Activated T-helper 1 cell treated with anti-CD3 and anti-CD28 coated beads, Interleukin-2, amount 50 U/mL, for 16 hours (primary cell): ENCODE measurements around the gene DGKI.

Experiments used
- DNase-seq, 2 donors: peaks; one replicate each; pipeline ENCODE4 v3.0.0-alpha.2; 2020; ENCODE audit warnings: low read depth in 1 of 2, low spot score in 1 of 2

Gene DGKI

DNA sequence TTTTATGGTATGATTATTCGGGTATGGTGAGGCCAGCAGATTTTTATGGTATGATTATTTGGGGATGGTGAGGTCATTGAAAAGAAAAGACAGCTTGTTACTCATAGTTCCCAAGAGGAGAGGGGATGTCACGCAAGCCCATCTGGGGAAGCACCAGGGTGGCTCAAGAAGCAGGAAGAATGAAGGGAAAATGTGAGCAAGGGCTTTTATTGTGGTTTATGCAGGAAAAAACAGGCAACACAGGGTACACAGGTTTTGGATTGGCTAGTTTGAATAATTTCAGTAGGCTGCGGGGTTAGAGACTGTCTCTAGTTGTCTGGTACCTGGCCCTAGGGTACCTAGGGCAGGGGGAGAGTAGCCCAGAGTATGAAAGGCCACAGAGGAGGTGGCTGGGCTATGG is 26.8 kb upstream of the DGKI start:
- no peak for DNase-seq

DNA sequence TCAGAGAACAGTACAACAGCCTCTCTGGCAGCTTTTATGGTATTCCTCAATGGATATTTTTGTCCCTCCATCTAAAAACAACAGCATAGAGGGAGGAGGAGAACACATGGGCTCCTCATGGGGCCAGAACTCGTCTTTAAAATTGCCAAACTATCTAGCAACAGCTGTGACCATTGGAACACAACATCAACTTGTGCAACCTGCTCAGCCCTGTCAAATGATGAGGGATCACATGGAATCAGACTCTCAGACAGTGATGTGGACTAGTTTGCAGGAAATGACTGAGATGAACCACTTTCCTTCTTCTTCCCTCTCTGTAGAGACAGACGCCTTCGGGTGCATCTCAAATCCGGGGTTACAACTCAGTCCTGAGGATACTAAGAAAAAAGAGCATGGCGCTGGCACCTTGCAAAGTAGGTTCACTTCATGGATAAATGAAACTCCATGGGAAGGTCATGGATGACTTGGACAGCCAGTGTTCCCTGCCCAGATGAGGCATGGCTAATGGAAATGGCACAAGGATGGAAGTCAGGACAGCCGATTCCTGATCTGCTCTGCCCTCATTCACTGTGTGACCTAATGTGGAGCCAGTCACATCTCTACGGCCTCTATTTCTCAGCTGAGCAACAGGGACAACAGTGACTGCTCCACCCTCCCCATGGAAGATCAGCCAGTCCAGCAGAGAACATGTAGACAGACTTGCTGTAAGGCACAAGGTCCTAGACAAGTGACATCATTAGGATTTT is 24.6 kb upstream of the DGKI start:
- DNase-seq: no peak

DNA sequence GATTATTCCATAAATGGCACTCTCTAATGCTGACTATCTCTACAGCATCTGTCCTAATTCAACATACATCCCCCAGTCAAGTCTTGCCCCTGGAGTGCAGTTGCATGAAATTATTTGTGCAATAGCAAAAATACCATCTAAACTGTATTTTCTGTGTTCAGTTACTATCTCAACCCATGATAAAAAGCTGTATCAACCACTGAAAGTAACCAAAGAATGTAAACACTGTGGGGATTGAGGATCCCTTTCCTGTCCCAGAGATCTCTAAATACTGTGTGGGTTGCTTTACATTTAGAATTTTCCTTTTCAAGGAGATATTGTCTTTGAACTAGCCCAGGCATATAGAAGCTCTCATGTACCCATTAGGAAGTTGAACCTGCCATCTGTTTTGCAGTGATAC is 23.9 kb upstream of the DGKI start:
- DNase-seq: no peak

DNA sequence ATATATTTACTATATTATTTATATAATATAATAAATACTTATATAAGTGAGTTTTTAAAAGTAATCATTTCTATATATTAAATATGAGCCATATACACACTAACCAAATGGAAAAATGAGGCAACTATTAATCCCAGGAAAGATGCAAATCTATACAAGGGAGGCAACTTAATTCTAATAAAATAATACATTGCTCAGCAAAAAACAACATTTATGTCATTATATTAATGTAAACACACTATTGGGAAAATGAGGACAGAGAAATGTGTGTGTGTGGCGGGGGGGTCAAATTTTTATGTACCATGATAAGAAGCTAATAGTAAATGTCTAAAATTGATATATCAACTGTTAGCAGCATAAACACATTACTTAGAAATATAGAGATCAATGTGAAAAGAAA is 23.3 kb upstream of the DGKI start:
- DNase-seq: no peak

DNA sequence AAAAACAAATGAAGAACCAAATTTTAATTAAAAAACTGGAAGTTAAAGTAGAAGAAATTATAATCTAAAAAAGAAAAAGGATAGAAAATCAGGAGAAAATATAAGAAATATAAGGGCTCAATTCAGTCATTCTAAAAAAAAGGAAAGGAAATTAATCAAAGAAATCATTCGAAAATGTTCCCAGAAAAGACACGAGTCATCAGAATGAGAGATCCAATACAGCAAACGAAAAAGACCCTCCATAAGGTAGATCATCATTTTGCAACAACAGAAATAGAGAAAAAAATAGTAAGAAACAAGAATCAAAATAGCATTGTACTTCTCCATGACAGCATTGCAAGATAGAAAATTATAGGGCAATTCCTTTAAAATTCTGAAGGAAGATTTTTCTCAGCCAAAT is 22.5 kb upstream of the DGKI start:
- no peak for DNase-seq

DNA sequence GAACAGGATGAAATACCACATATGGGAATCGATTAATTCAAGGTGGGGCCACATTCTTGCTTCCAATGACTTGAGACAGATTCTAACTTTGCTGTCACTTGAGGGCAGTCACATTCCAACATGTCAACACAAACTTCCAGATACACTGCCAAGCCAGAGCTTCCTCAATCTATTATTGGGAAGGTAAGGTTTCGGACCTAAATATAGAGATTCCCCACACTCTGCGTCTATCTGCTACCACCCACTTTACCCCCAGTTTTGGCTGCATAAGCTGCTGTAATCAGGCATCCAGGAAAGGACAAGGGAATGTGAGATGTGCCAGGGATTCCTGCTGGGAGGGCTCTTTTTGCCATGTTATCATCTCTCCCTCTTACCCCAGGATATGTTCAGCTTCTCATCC is 20.5 kb upstream of the DGKI start:
- no peak for DNase-seq

DNA sequence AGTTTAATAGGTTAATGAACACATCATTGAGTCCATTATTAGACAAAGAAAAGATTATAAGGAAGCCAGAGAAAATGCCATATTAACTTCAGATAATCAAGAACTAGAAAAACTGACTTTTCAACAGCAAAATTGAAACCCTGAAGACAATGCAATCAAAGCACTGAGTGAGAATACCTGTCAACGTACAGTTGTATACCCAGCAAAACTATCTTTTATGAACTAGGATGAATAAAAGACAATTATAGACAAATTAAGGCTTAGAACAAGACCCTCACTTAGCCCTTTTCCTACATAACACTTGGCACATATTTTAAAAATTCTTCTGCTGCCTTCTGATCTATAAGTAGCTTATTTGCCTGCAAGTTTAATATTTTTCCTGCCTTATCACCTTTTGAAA is 19.0 kb upstream of the DGKI start:
- no peak for DNase-seq

DNA sequence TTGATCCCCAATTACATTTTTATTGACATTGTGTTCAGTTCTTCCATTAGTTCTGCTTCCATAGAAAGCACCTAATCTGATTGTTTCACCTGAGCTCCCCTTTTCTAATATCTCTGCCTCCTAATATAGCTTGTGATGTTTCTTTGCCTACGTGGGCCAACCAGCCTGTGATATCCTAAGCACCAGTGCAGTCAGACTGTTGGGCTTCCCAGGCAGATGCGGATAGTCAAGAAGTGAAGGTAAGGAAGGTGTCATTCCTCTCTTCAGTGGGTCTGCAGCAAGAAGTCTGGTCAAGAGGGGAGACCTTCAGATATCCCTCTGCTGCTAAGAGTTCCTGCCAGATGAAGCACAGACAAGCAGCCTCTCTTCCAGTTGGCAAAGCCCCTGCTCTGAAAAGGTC is 16.2 kb upstream of the DGKI start:
- no peak for DNase-seq

DNA sequence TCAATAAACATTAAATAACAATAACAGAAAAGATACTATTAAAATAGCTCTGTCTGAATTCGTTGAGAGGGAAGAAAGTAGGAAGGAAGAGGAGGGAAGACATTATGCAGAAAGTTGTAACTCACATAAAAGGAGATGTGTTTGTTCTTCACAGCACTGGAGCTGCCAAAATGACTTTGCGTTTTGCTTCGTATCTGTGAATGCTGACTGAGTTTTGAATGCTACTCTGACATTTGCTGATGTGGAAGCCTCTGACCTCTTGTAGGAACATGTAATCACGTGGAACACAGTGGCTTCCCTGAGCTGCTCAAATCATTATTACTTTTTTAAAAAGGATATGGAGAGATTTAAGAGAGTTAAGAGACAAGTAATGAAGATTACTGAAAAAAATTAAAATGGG is 15.6 kb upstream of the DGKI start:
- DNase-seq: no peak

DNA sequence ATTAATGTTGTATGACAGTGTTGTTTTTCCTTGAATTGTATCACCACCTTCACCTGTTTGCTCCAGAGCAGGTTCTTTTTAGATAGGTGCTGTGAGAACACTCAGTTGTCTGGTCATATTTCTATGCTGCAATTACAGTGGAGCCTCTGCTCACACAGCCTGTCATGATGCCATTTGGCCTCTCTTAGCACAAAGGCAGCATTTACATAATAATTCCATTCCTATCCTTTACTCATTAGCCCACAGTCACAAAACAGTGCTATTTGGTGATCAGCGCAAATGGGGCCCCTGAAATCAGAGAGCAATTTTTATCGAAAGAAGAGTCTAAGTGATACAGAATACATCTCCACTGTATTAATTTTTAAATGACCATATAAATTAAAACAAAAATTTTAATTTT is 13.8 kb upstream of the DGKI start:
- DNase-seq: no peak

DNA sequence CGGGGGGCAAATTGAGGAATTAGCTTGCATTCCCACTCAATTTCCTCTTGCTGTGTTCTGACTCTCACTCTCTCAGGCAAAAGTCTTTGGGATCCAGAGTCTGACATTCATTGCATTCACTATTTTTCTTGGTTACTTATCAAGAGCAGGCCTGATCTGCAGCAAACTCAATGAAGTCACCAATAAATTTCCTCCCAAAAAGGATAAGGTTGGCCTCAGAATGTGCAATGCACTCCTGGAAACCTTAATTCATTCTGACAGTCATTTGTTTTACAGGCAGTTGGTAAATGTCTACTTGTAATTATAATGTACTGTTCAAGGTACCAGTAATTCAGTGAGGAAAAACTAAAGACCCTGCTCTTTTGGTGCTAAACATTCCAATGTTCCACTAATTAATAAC is 6.3 kb upstream of the DGKI start:
- DNase-seq: no peak

DNA sequence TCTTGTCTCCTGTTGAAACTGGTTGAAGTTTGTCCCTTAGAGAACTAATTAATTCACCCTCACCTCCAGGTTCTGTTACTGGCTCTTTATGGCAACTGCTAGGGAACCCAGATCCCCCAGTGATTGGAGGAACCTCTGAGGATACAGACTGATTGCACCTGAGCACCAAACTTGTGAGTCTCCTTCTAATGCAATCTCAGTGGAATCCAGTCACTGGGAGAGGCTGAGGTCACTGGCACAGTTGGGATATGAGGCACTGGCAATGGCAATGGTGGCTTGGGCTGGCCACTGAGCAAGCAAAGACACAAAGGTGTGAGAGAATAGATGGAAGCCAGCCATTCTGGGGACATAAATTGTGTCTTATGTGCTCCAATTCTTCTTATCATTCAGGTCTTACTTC is 5.3 kb upstream of the DGKI start:
- DNase-seq: no peak

DNA sequence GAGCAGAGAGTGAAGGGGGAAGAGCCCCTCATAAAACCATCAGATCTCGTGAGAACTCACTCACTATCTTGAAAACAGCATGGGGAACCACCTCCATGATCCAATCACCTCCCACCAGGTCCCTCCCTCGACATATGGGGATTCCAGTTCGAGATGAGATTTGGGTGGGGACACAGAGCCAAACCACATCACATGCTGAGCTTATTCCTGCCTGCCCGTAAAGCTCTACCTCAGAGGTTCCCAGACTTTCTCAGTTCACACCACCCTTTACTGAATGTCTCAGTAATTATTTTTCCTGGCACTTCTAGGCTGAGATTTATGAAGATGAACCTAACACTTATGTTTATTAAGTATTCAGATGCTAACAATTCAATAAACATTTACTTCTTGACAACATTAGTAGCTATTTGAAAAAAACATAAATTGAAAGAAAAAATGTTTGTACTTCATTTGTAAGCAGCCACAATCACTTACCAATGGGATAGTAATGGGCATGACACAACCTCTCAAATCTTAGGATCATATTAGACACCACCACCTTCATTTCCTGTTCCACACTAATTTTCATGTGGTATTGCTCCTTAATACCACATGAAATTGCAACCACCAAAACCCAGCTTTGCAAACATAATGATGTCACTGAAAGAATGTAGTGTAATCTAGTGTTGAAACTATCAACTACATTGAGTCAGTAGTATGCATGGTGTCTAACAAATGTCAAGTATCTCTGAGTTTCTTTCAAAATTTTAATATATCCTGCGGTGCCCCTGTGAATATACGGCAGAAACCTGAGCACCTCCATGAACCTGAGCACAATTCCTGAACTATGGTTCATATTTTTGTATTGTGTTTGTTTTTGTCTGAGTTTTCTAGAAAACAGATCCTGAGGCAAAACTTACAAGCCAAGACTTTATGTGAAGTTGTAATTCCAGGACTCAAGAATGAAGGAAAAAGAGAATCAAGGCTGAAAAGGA is 4.5 kb upstream of the DGKI start:
- DNase-seq: no peak

DNA sequence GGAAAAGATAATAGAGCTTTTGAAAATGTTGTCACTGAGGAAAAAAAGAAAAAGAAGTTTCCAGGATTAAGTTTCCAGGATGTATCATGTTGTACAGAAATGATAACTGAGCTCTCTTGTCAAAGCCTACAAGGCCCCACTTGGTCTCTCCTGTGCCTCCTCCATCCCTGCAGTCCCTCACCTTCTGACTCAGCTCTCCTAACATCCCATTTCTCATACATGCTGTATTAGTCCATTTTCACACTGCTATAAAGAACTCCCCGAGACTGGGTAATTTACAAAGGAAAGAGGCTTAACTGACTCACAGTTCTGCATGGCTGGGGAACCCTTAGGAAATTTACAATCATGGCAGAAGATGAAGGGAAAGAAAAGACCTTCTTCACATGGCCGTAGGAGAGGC is 3.8 kb upstream of the DGKI start:
- no peak for DNase-seq

DNA sequence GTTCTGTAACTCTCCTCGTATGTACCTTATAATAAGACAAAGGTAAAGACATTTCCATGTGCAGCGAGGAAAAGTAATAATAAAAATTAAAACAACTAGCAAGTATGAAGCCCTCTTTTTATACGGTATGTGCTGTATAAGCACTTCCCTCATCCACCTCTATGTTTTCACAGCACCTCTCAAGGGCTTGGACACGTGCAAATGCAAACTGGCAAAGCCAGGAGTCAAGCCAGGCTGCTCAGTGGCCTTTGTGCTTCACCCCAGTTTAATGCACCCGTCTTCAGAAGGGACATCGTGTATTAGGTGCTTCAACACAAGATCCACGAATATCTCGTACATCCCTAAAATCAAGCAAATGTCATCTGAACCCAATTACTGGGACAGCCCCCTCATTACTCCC is 1.3 kb upstream of the DGKI start:
- DNase-seq: no peak

DNA sequence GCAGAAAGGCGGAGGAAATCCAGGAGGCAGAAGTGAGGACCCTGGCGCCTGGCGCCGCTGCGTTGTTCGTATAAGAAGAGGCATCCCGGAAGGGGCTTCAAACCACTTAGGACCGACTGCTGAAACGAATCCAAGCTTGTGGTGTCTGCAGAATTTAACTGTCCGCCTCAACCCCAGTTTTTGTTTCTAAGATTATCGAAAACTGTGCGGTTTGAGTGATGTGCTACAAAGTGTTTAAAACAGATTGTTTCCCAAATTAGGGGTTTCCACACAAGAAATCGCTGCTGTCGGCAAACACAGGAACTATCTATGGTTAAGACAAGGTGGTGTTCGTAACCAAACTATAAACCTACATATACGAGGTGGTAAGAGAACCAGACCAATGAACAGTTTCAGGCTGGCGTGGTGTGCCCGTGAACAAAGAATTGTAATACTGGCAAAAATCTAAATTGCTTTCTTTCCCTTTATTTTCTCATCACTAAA is 835 bp upstream of the DGKI start:
- DNase-seq: no peak

DNA sequence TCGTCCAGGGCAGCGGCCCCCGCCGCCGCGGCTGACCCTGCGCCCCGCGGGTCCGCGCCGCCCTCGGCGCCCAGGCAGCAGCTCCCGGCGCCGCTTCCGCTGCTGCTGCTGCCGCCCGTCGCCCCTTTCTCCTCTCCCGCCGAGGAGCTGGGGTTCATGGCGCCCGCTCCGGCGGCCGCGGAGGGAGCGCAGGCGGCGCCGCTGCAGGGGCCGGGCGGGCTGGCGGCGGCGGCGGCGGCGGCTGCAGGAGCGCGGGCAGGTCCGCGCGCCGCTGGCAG is 286 bp downstream of the DGKI start:
- no peak for DNase-seq

DNA sequence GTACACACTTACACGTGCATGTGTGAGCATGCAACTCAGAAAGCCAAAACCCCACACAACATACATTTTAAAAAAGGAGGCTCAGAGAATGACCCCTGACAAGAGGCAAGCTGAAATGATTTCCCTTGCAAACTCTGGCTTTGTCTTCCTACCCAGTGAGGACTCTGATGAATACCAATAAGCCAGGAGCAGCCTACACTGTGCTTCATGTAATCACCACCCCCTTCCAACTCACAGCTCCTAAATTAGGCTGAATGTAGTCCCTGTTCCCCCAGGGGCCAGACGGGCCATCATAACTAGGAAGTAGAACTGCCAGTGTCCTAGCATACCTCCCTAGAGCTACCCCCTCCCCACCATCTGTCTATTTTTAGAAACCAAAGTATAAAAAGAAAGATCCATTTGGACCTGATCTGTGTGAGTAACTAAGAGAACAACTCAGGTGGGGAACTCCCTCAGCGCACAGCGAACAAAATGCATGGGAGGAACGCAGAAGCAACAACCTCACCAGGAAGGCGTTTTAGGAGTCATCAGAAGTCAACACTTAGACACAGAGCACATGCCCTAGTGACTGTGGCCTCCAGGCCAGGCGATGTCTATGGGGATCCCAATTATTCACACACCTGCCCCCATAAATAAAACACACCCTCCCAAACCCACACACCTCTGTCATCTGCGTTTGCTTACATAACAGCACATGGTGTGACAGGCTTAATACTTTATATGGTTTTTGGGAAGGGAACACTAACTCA is 1.9 kb downstream of the DGKI start:
- no peak for DNase-seq

DNA sequence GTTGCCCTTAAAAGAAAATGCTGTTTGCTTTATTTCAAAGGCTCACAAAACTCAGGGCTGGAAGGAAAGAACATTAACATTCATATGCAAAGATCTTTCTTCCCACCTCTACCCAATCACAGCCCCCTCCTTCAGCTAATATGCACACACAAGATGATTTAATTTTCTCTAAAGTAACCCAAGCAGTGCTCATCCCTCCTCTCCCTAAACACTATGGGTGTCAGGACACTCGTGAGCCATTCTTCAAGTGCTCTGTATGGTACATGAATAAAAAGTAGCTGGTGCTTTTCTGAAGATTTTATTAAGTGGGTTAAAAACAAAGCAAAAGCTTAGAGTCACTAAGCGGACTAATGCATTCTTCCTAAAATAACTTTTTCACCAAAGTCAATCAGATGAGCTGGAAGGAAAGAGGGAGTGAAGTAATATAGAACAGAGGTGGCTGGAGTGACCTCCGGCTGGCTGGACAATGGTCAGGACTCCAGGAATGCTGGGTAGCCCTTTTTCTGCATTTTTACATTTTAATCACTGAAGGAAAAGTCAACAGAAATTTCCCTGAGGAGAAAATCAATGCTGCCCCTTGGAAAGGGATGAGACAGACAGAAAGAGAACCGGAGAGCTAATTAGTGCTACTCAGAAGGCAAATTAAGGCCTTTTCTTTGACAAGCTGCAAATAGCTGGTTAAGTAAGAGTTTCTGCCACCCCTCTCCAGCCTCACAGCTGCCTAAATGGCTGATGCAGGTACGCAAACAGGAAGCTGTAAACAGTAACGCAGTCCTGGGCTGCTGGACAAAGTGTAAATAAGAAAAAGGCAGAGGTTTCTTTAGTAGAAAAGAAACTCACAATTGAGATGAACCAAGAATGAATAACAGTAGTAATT is 6.6 kb downstream of the DGKI start:
- no peak for DNase-seq

DNA sequence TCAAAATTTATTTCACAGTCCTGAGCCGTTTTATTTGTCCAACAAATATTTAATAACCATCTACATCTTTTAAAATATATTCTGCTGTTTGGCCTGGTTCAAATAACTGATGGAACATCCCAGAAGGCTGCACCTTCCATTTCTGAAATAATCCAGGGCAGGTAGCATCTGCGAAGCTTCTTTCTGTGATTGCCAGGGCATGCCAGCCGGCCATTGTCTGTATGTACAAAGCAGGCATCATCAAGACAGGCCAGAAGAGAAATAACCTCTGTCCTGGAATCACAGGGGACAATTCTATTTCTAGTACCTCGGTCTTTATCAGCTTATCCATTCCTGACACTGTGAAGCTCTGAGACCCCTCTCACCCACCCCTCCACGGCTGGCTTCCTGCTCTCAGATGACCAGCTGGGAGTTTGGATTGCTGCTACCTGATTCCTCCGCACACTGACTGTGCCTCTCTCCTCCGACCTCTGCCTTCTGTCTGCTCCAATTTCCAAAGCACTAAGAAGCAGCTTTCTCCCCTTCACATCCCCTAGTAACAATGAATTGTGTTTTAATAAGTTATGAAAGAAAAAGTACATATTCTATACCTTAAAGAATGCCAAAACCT is 8.0 kb downstream of the DGKI start:
- DNase-seq: no peak

DNA sequence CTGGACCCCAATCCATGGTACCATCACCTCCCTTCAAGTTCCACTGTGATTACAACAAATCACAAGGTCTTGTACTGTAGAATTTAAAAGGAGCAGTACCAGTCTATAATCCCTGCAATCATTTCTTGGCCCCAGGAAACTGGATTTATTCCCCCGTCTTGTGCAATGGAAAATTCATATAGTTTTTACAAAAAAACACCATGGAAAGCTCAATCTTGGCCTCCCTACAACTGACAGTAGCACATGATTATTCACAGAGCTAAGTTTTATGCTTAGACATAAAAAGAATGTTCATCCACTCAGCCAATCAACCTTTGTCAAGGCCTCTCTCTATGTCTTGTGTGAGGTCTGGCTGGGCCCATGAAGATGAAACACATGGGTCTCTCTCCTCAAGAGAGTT is 10.2 kb downstream of the DGKI start:
- DNase-seq: no peak
